HG03521 (cell line): ENCODE measurements around the gene MAGEB2.
"Not testable (repeated sequence)": the region's sequence is repeated elsewhere in the genome, so short reads cannot be mapped to it uniquely, and the experiment has no call there.

Experiments used
- ATAC-seq: cut with Tn5 transposase; IDR thresholded peaks from one replicate; pipeline ENCODE4 v1.9.1; 2021; ENCODE audit warnings: mild to moderate bottlenecking, moderate library complexity; ENCODE audit not compliant: unreplicated experiment

The MAGEB2 gene

GRCh38 chrX:30215357-30215843, at the start of gene MAGEB2:
Gene MAGEB2 (plus strand): TSS chrX:30215563. CDS start chrX:30218581, 3,018 bp downstream.
- no peak for ATAC-seq

GRCh38 chrX:30170900-30171299, 44.5 kb upstream of the MAGEB2 start:
- ATAC-seq: no peak

DNA sequence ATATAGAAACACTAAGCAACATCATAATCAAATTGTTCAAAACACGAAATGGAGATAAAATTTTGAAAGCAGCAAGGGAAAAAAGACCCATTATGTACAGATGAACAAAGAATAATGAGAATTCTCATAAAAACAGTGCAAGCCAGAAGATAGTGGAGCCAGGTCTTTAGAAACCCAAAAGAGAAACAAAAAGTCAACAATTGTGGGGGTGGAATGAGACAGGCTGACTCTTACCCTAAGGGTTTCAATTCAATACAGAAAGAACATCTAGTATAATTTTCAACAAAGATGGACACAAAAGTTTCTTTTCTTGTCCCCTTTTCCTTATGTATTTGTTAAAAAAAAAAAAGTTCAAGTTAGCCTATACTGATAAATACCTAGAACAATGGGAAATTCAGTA, 34.0 kb upstream of the MAGEB2 start:
- no peak for ATAC-seq

DNA sequence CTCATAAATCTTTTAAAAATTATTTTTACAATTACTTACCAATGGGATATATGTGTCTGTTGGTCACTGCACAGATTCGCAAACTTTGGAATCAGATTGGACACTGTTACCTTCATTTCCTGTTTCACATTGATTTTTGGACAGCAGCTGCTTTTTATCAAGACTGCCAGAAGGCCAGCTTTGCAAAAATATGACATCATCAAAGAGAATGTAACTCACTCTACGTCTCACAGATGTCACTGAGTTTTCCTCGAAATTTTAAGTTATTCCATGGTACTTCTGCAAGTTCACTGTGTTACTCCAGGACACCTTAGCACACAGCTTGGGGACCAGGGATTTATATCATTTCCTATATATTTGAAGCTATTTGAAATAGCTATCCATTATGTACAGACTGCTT, 31.8 kb upstream of the MAGEB2 start:
- no peak for ATAC-seq

DNA sequence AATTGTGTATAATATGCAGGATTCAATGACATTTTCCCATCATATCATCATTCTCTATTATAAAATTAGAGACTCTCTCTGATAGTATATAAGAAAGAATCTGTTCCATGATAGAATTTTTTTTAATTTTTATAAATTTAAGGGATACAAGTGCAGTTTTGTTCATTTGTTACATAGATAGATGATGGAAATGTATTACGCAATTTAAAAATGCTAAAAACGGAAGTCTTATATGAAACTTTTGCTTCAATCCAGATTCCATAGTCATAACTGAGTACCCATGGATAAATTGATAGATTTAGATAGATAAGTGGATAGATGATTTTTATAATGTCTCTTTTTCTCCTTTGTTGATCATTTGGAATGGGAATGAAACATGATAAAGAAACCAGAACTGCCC, 24.9 kb upstream of the MAGEB2 start:
- no peak for ATAC-seq

- ATAC-seq: not testable (repeated sequence)
Measured at GRCh38 chrX:30193910-30194309, 21.5 kb upstream of the MAGEB2 start.

DNA sequence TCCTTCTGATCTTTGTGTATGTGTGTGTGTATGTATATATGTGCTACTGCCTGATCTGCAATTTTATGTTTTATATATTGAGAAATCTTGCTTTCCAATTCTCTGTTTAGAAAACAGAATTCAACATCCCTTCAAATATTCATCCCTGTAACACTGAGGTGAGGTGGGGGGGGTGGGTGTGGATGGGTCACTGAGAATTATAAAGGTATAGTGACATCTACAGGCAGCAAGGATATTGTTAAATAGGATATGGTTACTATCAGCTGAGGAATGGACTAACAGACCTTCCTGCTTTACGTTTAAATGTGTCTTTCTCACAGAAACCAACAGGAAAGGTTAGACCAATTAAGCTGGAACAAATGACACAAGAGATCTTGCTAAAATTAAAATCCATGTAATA, 19.0 kb upstream of the MAGEB2 start:
- no peak for ATAC-seq

DNA sequence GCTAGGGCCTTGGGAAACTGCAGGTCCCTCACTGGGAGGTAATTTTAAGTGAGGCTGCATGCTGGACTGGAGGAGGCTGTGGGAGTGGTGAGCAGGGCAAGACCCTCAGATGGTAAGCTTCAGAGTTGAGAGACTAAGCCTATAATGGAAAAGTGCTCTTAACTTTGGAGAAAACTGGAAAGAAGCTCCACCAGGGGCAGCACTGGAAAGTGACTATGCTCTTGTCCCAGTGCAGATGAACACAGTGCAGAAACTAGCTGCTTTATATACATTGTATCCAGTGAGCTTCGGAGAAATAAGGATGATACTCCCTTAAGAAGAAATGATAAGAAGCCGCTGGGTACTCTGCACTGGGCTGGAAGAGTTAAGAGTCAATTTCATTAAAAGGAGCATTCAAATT, 3.2 kb upstream of the MAGEB2 start:
- ATAC-seq: no peak

DNA sequence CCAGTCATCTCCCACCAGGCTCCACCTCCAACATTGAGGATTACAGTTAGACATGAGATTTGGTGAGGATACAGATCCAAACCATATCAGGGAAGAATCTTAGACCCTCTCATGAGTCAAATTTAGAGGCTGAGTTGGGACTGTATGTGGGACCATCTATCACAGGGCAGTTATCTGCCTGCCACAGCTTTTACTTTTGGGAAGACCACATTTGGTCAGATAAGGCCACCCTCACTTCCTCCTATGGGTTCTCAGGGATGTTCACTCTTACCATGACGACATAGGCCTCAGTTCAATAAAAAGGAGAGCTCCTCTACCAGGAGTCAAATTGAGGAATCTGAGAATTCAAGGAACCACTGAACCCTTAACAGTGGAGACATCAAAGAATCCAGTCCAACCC, 2.1 kb downstream of the MAGEB2 start:
- ATAC-seq: no peak

DNA sequence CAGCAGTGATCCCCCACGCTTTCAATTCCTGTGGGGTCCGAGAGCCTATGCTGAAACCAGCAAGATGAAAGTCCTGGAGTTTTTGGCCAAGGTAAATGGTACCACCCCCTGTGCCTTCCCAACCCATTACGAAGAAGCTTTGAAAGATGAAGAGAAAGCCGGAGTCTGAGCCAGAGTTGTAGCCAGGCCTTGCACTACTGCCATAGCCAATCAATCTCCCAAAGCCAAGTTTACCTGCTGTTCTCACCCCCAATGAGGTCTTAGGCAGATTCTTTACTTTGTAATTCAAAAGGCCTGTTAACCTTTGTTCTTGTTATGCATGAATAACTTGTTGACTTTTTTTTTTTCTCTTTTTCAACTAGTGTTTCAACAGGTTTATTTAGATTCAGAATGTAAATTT, 4.0 kb downstream of the MAGEB2 start:
- no peak for ATAC-seq

DNA sequence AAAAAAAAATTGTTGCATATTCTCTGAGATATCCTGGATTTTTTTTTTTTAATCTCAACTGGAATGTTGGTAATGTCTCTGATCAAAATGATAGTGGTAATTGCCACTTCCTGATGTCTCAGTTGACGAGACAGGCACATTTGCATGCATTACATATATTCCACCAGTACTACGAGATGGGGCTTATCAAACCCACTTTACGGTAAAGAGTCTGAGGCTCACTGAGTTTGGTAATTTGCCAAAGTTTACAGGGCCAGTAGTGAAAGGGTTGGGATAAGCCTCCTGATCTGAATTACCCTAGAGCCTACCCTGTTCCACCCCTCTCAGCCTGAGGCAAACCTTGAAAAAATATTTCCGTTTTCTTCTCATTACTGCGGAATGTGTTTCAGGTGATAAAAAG, 5.3 kb downstream of the MAGEB2 start:
- ATAC-seq: no peak

- ATAC-seq: no peak
Measured at GRCh38 chrX:30224536-30224935, 9.2 kb downstream of the MAGEB2 start.

- ATAC-seq: no peak
Measured at GRCh38 chrX:30228526-30228925, 13.2 kb downstream of the MAGEB2 start.

GRCh38 chrX:30230395-30230794, 15.0 kb downstream of the MAGEB2 start, which contains the start of gene MAGEB3:
Gene MAGEB3 (plus strand): TSS chrX:30230657. CDS start chrX:30235925, 5,268 bp downstream.
- ATAC-seq: no peak

- ATAC-seq: no peak
Measured at GRCh38 chrX:30241724-30242415, 26.5 kb downstream of the MAGEB2 start, which contains the start of gene MAGEB4. Gene MAGEB4 (plus strand): TSS chrX:30242000. CDS start chrX:30242136, 136 bp downstream.

DNA sequence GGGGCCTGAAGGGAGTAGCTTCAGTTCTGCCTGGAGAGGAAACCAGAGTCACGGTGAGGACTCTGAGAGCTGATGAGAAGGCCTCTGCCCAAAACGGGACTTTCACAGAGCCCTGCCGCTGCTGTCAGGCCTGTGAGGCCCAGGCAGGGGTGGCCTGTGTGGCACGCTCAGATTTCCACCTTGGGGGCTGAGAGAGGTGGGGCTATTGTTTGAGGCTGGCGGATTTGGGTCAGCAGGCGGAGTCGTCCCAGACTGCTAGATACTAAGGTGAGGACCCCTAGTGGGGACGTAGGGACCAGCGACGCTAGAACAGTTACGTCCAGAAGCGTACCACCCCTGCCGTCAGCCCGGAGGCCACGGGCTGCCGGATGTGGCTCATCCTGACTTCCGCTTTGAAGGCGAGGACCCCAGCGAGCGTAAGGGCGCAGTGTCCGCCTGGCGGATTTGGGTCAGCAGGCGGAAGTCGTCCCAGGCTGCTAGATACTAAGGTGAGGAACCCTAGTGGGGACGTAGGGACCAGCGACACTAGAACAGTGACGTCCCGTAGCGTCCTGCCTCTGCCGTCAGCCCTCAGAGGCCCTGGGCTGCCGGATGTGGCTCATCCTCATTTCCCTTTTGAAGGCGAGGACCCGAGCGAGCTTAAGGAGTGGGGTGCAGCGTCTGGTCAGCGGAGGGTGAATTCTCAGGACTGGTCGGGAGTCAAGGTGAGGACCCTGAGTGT, 31.6 kb downstream of the MAGEB2 start, which contains the start of gene MAGEB1:
TSS of gene MAGEB1 (plus strand) at position 378 of the 721 bp plus-strand sequence. CDS start 3,348 bp downstream, outside the sequence.
- no peak for ATAC-seq

DNA sequence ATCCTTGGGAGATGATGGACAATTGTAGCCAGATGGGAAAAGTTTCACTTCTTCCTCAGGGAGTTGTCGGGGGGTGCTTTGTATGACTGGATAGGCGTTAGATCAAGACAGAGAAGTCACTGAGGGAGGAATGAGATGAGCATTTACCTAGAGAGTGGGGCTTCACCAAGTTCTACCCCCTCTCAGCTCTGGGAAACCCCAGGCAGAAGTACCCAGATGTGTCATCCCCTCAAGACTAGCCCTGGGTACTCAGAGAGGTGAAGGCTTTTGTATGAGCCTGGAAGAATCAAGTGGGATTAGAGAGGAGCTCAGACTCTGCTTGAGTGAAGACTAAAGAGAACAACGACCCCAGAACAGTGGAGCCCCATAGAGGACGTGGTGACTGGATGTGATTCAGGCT, 33.5 kb downstream of the MAGEB2 start:
- ATAC-seq: no peak

DNA sequence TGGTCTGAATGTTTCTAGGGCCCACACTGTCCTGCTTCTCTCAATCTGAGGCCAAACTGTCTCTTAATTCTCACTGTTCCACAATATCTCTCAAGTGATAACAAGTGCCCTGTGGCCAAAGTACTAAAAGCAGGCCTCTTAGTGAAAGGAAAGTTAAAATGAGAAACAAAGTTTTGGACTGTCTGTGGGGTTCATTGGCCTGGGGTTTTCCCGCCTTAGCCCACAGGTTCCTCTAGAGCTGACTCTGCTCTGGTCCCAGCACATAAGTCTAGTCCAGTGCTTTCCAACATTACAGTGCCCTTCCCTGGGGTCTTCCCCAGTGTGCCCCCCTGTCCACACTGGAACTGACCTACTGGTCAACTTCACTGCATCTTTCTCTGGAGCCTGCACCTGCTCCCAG, 37.9 kb downstream of the MAGEB2 start:
- ATAC-seq: no peak

GRCh38 chrX:30259927-30260326, 44.6 kb downstream of the MAGEB2 start:
- ATAC-seq: no peak

- no peak for ATAC-seq
Measured at GRCh38 chrX:30261012-30261411, 45.6 kb downstream of the MAGEB2 start.

DNA sequence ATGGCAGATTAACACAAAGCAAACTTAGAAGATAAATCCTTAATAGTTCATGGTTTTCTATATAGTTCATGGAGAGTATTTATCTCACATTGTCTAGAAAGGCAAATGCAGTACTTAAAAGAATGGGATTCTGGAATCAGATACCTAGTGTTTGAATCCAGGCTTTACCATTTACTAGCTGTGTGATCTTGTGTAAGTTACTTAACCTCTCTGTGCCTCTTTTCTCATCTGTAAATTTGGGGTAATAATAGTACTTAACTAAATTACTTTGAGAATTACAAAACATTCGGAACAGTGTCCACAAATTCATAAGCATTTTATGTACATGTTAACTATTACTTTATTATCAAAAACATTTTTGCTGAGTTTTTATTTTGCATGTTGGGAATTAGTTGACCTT, 47.4 kb downstream of the MAGEB2 start:
- no peak for ATAC-seq
